Measurements from ENCODE around the gene UBE2QL1.

The UBE2QL1 gene

GRCh38 chr5:6541256-6542013 lies 92.8 kb downstream of the UBE2QL1 start:
- no peak for DNase-seq

- DNase-seq: no peak
Measured at GRCh38 chr5:6542421-6543345, 94.0 kb downstream of the UBE2QL1 start.

GRCh38 chr5:6543346-6543730 lies 94.7 kb downstream of the UBE2QL1 start:
- DNase-seq: no peak

DNA sequence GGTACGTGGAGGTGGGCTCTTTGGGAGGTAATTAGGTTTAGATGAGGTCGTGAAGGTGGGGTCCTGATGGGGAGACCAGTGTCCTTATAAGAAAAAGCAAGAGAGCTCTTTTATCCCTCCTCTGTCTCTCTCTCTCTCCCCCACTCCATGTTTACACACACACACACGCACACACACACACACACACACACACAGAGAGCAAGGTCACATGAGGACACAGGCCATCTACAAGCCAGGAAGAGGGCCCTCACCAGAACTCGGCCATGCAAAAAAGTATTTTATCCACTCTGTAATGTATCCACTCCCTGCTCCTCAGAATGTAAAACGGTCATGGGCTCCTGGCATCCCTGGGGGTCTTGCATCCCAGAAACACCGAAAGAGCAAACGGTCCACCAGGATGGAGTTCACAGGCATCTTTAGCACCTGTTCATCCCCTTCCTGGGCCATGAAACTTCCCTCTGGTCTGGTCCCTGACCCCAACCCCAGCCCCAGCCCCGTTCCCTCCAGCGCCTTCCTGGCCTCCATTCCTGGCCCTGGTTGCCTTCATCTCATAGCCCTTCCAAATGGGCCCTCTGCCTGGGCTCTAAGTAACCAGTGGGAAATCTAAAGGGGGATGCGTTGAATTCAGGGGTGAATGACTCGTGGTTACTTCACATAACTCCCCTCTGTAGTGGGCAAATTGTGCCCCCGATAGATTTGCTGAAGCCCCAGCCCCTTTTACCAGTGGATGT lies 95.3 kb downstream of the UBE2QL1 start:
- no peak for DNase-seq

All from suppressor macrophage treated with lipopolysaccharide for 1 hour (primary cell).